ENCODE data around the gene WNT2B. TPM values are rescaled to one million over a fixed set of nuclear protein-coding genes. Genes with fewer than 3 reads are reported as not detected.

Gene WNT2B
- total RNA-seq, 1 experiment from 2014 or later: 1.2 TPM

- no peak overlapping the region for H3K27ac Mint-ChIP-seq
- H3K36me3 Mint-ChIP-seq: peaks cover 2% of the 10 kb centered on the region; the same call in 1 of the 2 replicates
- ChIA-PET POLR2A (no interaction called here), CTCF (interaction anchor here (0.7 to 5.1 kb wide), 3 partner anchors 72 to 162 kb away, joined by 3 to 80 read pairs (median 4); no protein-coding TSS in a partner anchor)
- H3K4me3 Mint-ChIP-seq: no peak overlapping the region
- peaks cover 24% of the 10 kb centered on the region for H3K27me3 Mint-ChIP-seq (ENCODE audit: low read depth)
- no peak for ATAC-seq
- no peak for DNase-seq (ENCODE audit: low spot score)
- no peaks in the 10 kb centered on the region for H3K9me3 Mint-ChIP-seq
- no peak for TF ChIP-seq IRF2 (CRISPR knock-in tag; IDR thresholded peaks at IDR 0.05; ENCODE audit: borderline replicate concordance, low read depth)
- no peak for TF ChIP-seq PRRX2 (CRISPR knock-in tag; IDR thresholded peaks at IDR 0.05)
- TF ChIP-seq PREB (CRISPR knock-in tag; IDR thresholded peaks at IDR 0.05; ENCODE audit: borderline replicate concordance): no peak
- no peak for TF ChIP-seq ZMAT4 (CRISPR knock-in tag; IDR thresholded peaks at IDR 0.05)
- TF ChIP-seq ZNF416 (CRISPR knock-in tag; IDR thresholded peaks at IDR 0.05): no peak
- H3K4me1 Mint-ChIP-seq: peaks cover 41% of the 10 kb centered on the region
These were observed 45.8 kb upstream of the WNT2B start for GRCh38 chr1:112462953-112463279.

- DNase-seq (ENCODE audit: low spot score) (no peak), ATAC-seq (no peak; the same call in 1 of the 2 replicates)
- peaks cover 41% of the 10 kb centered on the region for H3K4me1 Mint-ChIP-seq
- TF ChIP-seq IRF1 (CRISPR knock-in tag; IDR thresholded peaks at IDR 0.05) (no peak), MXD4 (CRISPR knock-in tag; IDR thresholded peaks at IDR 0.05; ENCODE audit: borderline replicate concordance) (no peak), ZMAT4 (CRISPR knock-in tag; IDR thresholded peaks at IDR 0.05) (no peak), OVOL2 (CRISPR knock-in tag; IDR thresholded peaks at IDR 0.05; ENCODE audit: borderline replicate concordance) (no peak), ZSCAN18 (CRISPR knock-in tag; IDR thresholded peaks at IDR 0.05) (no peak), ZBTB21 (CRISPR knock-in tag; IDR thresholded peaks at IDR 0.05; ENCODE audit: borderline replicate concordance) (no peak), ZBTB43 (CRISPR knock-in tag; IDR thresholded peaks at IDR 0.05) (no peak), ARID4B (CRISPR knock-in tag; IDR thresholded peaks at IDR 0.05; ENCODE audit: borderline replicate concordance) (no peak), CDX4 (CRISPR knock-in tag; IDR thresholded peaks at IDR 0.05; ENCODE audit: borderline replicate concordance) (no peak), ZNF138 (CRISPR knock-in tag; conservative IDR thresholded peaks at IDR 0.05) (no peak), PRDM15 (CRISPR knock-in tag; IDR thresholded peaks at IDR 0.05) (no peak), E2F4 (CRISPR knock-in tag; IDR thresholded peaks at IDR 0.05; ENCODE audit: borderline replicate concordance, low read depth) (no peak), CREB1 (CRISPR knock-in tag; IDR thresholded peaks at IDR 0.05) (no peak)
- H3K27me3 Mint-ChIP-seq (ENCODE audit: low read depth): peaks cover 24% of the 10 kb centered on the region
- H3K9me3 Mint-ChIP-seq: no peaks in the 10 kb centered on the region
- CTCF ChIA-PET: interaction anchor here (1.3 to 5.1 kb wide), 7 partner anchors 9 to 166 kb away, joined by 5 to 80 read pairs (median 5); partner anchors contain the start of gene CTTNBP2NL
- POLR2A ChIA-PET: no interaction called here
- no peaks in the 10 kb centered on the region for H3K36me3 Mint-ChIP-seq
- H3K4me3 Mint-ChIP-seq: no peak overlapping the region
- H3K27ac Mint-ChIP-seq: 0 out of 2 replicates have a peak overlapping the region, but pooled peaks have one; percentile 9
These were observed 44.3 kb upstream of the WNT2B start for GRCh38 chr1:112464501-112464900.

Measured in WTC11 (cell line).